ENCODE results near the gene SIPA1L3.

- TF ChIP-seq EZH2 (IDR thresholded peaks at IDR 0.05; ENCODE audit: insufficient read depth, low read length) (no peak), CTCF (IDR thresholded peaks at IDR 0.05; ENCODE audit: insufficient read depth, low read depth, low read length) (no peak)
These were observed 122.0 kb downstream of the SIPA1L3 start for GRCh38 chr19:38028913-38029510.
